ENCODE results near the gene SMOC2. TPM values are rescaled to one million over a fixed set of nuclear protein-coding genes. Genes with fewer than 3 reads are reported as not detected.

Gene SMOC2
- total and polyA plus RNA-seq, 2 experiments from 2014 or later = 51.0 to 88.7 TPM

- 80% methylated on average over 5 of the region's 5 CpGs for WGBS (ENCODE audit: low lambda C conversion rate, missing lambda C conversion rate)
- H4K20me1 ChIP-seq (ENCODE audit: insufficient read depth, poor library complexity, severe bottlenecking) = no peaks in the 10 kb centered on the region
- H3K27me3 ChIP-seq = no peaks in the 10 kb centered on the region
- DNase-seq (ENCODE audit: low spot score) = no peak
- H3K4me2 ChIP-seq = no peak overlapping the region
- no peaks in the 10 kb centered on the region for H3K36me3 ChIP-seq (replicated peaks; ENCODE audit: insufficient read depth, low read depth)
- no peak overlapping the region for H3K27ac ChIP-seq
- no peak overlapping the region for H2AFZ ChIP-seq
- H3K9me2 ChIP-seq (replicated peaks; ENCODE audit: insufficient read depth) = no peaks in the 10 kb centered on the region
- TF ChIP-seq CTCF (IDR thresholded peaks at IDR 0.05; ENCODE audit: poor library complexity) (no peak), EZH2 (IDR thresholded peaks at IDR 0.05; ENCODE audit: borderline replicate concordance) (no peak), EZH2phosphoT487 (IDR thresholded peaks at IDR 0.05; ENCODE audit: low read depth, severe bottlenecking, unreplicated experiment) (no peak)
- H3K79me2 ChIP-seq = no peaks in the 10 kb centered on the region
- no peak overlapping the region for H3K4me3 ChIP-seq
- H3K9me3 ChIP-seq (ENCODE audit: low read depth) = no peaks in the 10 kb centered on the region
- H3K4me1 ChIP-seq (ENCODE audit: insufficient read depth) = peaks cover 2% of the 10 kb centered on the region
Measured at GRCh38 chr6:168584671-168585070, 143.7 kb downstream of the SMOC2 start.

DNA sequence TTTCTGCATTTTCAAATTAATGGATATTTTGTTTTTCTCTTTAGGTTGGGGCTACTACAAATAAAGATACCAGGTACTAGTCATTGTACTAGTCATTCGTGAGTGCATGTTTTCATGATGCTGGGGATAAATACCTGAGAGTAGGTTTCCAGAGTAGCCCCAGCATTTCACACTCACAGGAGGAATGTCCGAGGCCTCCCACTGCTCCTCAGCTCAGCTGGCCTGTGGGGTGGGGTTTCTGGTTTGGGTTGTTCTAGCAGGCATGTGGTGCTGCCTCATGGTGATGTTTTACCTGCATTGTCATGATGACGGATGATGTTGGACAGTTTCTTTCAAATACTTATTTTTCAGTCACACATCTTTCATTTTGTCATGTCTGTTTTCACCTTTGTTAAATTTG is 144.5 kb downstream of the SMOC2 start:
- Histone ChIP-seq H3K79me2 (no peaks in the 10 kb centered on the region), H3K4me2 (no peak overlapping the region), H4K20me1 (ENCODE audit: insufficient read depth, poor library complexity, severe bottlenecking) (no peaks in the 10 kb centered on the region), H3K4me1 (ENCODE audit: insufficient read depth) (peaks cover 2% of the 10 kb centered on the region), H3K36me3 (replicated peaks; ENCODE audit: insufficient read depth, low read depth) (no peaks in the 10 kb centered on the region), H3K9me3 (ENCODE audit: low read depth) (no peaks in the 10 kb centered on the region), H3K27ac (no peak overlapping the region), H2AFZ (no peak overlapping the region), H3K4me3 (no peak overlapping the region), H3K9me2 (replicated peaks; ENCODE audit: insufficient read depth) (no peaks in the 10 kb centered on the region), H3K27me3 (no peaks in the 10 kb centered on the region)
- TF ChIP-seq EZH2 (IDR thresholded peaks at IDR 0.05; ENCODE audit: borderline replicate concordance) = no peak
- TF ChIP-seq EZH2phosphoT487 (IDR thresholded peaks at IDR 0.05; ENCODE audit: low read depth, severe bottlenecking, unreplicated experiment) = no peak
- no peak for TF ChIP-seq CTCF (IDR thresholded peaks at IDR 0.05; ENCODE audit: poor library complexity)
- 69% methylated on average over 3 of the region's 3 CpGs for WGBS (ENCODE audit: low lambda C conversion rate, missing lambda C conversion rate)
- DNase-seq (ENCODE audit: low spot score) = no peak

DNA sequence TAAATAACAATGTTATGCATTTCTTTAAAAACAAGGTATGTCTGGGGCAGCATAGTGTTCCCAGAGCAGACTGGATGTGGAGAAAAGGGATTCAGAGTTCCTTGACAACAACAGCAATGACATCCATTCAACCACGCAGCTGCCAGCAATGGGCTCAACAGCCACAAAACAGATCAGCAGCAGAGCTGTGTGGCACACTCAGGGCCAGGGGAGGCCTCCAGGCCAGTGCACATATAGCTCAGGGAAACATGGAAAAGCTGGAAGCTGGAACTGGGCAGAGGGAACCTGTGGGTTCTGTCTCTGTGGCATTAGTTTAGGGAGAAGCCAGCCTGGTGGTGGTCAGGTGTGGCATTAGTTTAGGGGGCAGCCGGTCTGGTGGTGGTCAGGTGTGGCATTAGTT is 148.3 kb downstream of the SMOC2 start:
- Histone ChIP-seq H3K4me2 (no peak overlapping the region), H3K36me3 (replicated peaks; ENCODE audit: insufficient read depth, low read depth) (no peaks in the 10 kb centered on the region), H3K79me2 (no peaks in the 10 kb centered on the region), H3K27ac (no peak overlapping the region), H3K4me3 (no peak overlapping the region), H3K9me2 (replicated peaks; ENCODE audit: insufficient read depth) (no peaks in the 10 kb centered on the region), H3K9me3 (ENCODE audit: low read depth) (no peaks in the 10 kb centered on the region), H3K4me1 (ENCODE audit: insufficient read depth) (no peaks in the 10 kb centered on the region), H4K20me1 (ENCODE audit: insufficient read depth, poor library complexity, severe bottlenecking) (no peaks in the 10 kb centered on the region), H2AFZ (no peak overlapping the region), H3K27me3 (no peaks in the 10 kb centered on the region)
- no peak for DNase-seq (ENCODE audit: low spot score)
- 93% methylated on average over 2 of the region's 2 CpGs for WGBS (ENCODE audit: low lambda C conversion rate, missing lambda C conversion rate)
- TF ChIP-seq EZH2 (IDR thresholded peaks at IDR 0.05; ENCODE audit: borderline replicate concordance) = no peak
- no peak for TF ChIP-seq EZH2phosphoT487 (IDR thresholded peaks at IDR 0.05; ENCODE audit: low read depth, severe bottlenecking, unreplicated experiment)
- no peak for TF ChIP-seq CTCF (IDR thresholded peaks at IDR 0.05; ENCODE audit: poor library complexity)

DNA sequence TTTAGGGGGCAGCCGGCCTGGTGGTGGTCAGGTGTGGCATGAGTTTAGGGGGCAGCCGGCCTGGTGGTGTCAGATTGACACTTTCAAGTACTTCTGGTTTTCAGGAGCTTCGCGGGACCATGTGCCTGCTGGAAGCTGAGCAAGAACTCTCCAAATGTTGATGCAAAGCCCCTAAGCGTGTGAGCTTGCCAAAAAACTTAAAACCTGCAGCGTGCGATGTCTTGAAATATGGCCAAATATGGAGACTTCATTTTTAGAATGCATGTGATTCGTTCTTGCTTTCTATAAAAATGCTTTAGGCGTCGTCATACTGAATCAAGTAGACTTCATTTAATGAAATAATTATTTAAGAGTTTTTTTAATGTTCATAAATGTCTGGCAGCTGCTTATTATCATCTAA is 149.4 kb downstream of the SMOC2 start:
- H3K36me3 ChIP-seq (replicated peaks; ENCODE audit: insufficient read depth, low read depth) = no peaks in the 10 kb centered on the region
- no peaks in the 10 kb centered on the region for H3K27me3 ChIP-seq
- no peak overlapping the region for H3K4me3 ChIP-seq
- 55% methylated on average over 9 of the region's 10 CpGs for WGBS (ENCODE audit: low lambda C conversion rate, missing lambda C conversion rate)
- no peaks in the 10 kb centered on the region for H3K4me1 ChIP-seq (ENCODE audit: insufficient read depth)
- no peaks in the 10 kb centered on the region for H4K20me1 ChIP-seq (ENCODE audit: insufficient read depth, poor library complexity, severe bottlenecking)
- H3K4me2 ChIP-seq = no peak overlapping the region
- TF ChIP-seq EZH2phosphoT487 (IDR thresholded peaks at IDR 0.05; ENCODE audit: low read depth, severe bottlenecking, unreplicated experiment) (no peak), CTCF (IDR thresholded peaks at IDR 0.05; ENCODE audit: poor library complexity) (no peak), EZH2 (IDR thresholded peaks at IDR 0.05; ENCODE audit: borderline replicate concordance) (no peak)
- H3K27ac ChIP-seq = no peak overlapping the region
- H3K9me2 ChIP-seq (replicated peaks; ENCODE audit: insufficient read depth) = no peaks in the 10 kb centered on the region
- H3K9me3 ChIP-seq (ENCODE audit: low read depth) = no peaks in the 10 kb centered on the region
- no peak for DNase-seq (ENCODE audit: low spot score)
- H2AFZ ChIP-seq = no peak overlapping the region
- H3K79me2 ChIP-seq = no peaks in the 10 kb centered on the region
